Effector CD8-positive, alpha-beta T cell (primary cell): Measurements from ENCODE around the gene PAPPA.

Source experiments
- DNase-seq: peaks from one replicate; lab custom pipeline; 2025; lab: John Stamatoyannopoulos, UW

The PAPPA gene

DNA sequence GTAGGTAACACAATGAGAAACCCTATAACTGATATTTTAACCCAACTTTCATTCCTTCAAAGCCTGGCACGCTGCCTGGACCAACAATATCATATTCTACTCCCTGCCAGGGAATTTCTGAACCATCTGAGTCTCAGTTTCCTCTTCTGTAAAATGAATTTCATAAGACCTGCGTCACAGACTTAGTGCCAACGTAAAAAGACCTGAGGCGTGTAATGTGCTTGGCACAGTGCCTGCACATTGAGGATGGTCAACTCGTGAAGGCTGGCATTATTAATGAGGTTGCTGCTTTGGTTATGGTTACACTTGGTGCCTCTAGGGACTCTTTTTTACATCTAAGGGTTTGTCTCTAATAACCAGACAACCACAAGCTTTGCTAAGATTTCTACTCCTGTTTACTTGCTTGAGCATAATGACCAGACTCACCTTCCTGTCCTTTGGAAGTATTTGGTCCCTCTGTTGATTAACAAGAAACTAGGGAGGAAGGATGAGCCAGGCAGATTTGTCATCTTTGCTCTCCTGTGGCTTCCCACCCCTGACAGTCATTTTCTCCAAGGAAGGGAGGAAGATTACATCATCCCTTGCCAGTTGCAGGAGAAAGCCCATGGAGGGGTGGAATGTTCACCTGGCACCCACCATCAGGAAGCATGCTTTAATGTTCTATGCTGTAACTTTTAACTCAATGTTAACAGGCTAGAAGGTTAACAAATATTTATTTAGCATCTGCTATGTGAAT, 79.0 kb downstream of the PAPPA start:
- DNase-seq = no peak

DNA sequence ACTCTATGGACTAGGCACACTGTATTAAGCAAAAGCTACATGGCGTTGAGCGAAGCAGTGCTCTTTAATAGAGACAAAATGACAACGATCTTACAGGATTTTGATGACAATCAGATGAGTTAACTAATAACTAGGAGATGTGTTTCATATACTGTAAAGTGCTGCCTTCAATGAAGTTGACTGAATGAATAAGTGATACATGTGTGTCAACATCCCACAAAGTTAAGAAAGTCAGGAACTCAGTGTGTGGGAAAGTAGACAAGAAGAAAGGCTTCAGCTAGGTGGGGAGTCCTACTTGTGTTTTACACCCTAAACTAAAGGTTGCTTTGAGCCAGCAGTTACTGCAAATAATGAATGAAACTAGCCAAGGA, 79.6 kb downstream of the PAPPA start:
- DNase-seq = no peak

DNA sequence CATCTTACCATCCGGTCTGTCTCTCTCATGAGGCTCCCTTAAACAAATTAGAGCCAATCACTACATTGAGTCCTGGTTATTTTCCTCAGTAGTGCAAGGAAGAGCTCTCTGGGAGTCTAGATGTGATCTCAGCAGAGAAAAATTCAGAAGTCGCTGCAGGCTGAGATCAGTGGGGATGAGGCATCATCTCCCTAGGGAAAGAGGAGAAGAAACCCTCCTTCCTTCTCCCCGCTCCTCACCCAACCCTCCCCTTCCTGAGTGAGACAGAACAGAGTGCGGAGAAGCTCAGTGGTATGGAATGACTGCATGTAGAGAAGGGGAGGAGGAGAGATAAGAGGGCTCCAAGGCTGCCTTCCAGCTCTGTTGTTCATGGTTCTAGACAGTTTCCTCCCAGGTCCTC, 80.5 kb downstream of the PAPPA start:
- no peak for DNase-seq

DNA sequence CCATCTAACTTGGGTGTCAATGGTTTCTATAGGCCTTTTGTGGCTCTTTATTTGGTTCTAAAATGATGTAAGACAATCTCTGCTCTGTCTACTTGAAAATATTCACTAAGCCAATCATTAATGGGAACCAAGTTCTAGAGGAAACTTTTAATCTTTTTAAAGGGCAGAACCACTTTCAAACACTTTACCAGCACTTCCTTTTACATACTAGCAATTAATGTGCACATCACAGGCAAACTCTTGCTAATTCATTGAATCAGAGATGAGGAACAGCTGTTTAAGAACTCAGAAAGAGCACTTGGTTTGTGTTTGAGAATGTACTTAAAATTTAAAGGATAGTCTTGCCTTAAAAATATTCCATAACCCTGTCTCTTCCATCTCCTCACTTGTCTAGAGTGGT, 83.4 kb downstream of the PAPPA start:
- DNase-seq = no peak

DNA sequence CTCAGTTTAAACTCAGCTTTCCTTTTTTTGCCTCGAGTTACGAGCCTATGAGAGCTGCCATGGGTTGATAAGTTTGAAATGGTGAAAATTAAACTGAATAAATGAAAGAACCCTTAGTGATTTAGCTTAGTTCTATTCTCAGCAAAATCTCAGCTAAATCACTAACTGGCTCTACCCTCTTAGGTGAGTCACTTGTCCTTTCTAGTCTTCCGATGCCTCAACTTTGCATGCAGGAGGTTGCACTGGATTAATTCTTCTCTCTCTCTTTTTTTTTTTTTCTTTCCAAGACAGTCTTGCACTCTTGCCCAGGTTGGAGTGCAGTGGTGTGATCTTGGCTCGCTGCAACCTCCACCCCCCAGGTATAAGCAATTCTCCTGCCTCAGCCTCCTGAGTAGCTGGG, 83.9 kb downstream of the PAPPA start:
- DNase-seq = no peak

DNA sequence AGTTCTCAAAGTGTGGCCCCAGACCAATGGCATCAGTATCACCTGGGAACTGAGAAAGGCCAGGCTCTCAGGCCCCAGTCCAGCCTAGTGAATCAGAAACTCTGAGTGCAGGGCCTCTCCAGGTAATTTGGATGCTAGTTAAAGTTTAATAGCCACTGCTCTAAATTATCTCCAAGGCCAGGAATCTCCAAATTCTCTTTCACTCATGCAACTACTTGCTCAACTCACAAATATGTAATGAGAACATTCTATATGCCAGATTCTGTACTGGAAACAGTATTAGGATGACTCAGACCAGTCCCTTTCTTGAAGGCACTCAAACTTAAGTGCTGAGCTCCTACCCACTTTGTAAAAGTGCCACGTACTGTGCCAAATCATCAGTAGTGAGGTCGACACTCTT, 84.6 kb downstream of the PAPPA start:
- no peak for DNase-seq

DNA sequence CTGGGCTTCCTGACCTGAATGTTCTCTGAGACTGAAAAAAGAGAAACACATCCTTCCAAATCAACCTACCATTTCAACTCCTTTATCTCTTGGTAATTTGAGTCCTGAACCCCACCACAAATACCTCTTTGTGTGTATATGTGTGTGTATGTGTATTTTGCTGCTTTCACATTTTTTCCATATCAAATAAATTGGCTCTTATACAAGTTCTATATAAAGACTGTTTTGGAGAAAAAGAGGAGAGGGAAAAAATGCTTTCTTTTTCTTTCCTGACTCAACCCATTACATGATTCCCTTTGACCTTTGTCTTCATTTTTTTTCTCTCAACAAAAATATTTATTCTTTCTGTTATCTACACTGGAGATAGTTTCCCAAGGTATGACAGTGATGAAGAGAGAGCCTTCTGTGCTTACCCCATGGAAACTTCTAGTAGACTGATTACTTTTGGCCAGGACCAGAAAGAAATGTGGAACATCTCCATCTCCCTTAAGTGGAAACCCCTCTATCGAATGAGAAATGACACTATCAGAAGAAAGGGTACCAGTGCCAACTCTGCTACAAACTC, 85.3 kb downstream of the PAPPA start:
- DNase-seq = no peak

DNA sequence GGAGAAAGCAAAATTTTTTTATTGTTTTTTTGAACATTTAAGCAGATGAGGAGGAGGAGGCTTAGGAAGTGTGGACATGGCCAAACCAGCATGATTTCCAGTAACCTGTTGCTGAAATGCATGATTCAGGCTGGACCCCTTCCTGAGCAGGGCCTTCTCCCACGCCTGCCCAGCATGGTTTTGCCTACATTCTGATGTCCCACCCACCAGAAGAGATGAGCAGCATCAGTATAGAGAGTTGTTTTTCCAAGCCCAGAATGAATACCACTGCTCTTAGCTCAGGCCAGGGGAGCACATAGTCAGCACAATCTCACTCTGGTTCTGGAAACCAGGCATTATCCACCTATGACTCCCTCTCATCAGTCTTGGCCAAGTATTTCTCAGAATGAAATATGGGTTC, 90.1 kb downstream of the PAPPA start:
- no peak for DNase-seq

DNA sequence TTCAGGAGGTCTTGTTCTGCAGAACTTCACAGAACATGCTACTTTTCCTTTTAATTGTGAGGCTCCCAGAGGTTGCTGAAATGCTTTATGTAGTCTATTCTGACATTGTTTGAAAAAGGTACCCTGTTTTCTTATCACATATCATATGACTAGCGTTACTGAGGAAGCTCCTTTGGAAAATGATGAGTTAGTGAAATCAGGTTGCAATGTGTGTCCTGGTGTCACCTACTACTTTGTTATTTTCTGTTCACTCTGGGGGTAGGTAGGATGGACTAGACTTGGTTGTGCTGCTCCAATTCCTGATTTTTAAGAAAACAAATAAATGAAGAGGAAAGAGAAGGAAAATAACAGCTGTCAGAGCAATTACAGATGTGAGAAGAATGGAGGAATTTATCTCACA, 93.7 kb downstream of the PAPPA start:
- no peak for DNase-seq

DNA sequence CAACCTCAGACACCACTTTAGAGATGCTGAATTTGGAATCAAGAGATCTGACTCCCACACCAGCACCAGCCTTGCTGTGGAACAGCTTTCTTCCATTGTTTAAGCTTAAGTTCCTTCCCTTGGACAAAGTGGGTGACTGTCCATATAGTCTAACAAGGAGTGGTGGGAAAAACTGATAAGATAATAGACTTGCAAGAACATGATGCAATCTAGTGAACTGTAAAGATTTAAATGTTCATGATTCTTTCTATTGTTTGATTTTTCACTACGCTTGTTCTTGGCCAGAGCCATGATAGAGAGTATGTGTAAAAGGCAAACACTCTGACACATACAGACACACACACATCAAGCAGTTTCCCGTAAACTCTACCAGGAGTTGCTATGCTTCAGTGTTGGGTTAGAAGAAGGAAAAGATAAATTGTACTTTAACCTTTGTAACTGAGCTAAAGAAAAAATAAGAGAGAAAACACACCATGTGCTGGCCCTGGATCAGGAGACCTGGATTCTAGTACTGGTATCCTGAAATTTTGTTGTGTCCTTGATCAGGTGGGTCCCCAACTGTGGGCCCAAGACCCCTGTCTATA, 94.3 kb downstream of the PAPPA start:
- no peak for DNase-seq

DNA sequence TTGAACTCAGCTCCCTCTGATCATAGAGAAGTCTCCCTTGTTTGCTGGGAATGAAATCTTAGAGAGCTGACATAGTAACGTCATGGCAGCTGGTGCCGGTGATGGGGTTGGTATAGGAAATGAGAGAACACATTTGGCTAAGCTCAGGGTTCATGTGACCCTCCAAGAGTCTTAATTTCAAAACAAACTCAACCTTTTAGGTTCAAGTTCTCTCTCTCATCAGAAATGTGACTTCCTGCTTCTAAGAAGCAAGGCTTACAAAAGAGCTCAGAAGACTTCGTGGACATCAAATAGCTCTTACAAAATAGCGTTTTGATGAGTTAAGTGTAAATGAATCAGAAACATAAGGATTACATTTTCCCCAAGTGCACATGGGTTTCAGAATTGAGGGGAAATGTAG, 97.3 kb downstream of the PAPPA start:
- DNase-seq = no peak

DNA sequence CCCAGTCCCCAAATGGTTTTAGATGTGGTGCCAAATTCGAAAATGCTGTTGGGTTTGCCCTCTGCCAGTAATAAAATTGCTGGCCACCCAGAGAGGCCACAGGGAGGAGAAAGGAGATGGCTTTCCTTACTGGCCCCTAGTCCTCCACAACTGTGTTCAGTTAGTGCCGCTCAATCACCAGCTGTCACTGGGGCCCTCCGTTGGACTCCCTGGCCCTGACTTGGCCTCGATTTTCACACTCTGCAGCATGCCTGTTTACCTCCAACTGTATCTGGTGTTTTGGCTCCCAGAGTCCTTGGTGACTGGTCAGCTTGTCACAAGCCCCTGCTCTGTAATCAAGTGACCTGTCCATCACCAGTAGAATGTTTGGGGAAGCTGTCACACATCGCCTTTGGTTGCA, 97.8 kb downstream of the PAPPA start:
- no peak for DNase-seq

DNA sequence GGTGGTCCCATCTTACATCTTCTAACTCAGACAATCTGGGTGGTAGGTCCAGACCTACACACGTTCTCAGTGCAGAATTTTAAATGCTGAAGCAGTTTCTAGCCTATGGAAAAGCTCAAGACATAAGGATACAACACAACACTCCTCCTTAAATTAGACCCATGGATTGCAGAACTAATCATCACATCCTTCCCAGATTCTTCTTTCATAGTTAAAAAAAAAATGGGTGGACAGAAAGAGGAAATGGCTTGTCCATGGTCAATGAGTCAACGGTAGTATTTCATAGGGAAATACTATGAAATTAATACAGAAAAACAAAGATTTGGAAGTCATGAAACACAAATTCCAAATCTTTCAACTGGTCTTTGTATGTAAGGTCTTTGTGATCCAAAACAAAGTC, 106.9 kb downstream of the PAPPA start:
- no peak for DNase-seq

DNA sequence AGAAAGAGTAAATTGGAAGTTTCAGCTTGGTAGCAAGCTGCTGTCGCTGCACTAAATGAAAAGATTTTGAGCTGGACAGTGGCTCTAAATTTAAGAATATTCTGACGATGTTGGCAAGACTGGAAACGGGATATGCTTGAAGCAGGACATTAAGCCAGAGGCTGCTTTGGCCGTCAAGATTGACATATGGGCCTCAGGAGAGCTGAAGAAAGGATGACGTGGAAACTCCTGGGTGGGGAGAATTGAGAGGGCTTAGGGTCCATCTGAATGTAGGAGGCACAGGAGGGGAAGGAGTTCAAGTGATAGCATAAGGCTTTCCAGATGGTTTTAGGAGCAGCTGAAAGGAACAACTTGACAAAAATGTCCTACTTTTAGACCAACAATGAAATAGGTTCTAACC, 108.9 kb downstream of the PAPPA start:
- DNase-seq = no peak

DNA sequence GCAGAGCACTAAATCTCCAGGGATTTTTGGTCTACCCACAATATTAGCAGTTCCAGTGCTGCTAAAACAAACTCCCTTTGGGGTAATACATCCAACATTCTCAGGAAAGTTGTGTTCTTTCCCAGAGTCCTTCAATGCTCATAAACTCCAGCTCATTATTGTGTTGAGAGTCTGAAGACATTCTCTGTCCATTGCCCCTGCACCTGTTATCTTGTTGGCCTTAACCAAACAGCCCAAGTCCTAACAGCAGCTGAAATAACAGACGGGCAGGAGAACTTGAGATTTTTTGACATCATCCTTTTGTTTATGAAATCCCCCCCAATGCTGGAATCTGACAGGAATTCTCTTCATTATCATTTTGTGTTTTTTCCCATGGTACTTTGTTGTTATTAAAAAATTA, 110.8 kb downstream of the PAPPA start:
- no peak for DNase-seq

DNA sequence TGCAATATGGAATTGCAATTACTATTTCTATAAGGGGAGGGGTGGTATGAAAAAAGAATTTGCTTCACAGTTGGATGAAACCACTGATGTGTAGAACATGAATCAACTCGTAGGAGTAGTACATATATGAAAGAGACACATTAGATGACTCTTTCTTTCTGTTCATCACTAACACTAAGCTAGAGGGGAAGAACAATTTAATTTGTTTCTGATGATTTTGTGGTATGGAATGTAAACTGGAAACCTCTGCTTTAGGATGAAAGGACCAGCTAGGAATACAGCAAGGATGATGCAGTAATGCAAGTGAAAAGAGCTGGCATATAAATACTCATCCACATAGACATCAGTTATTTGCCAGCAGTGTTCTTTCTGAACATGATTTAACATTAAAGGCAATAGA, 113.4 kb downstream of the PAPPA start:
- no peak for DNase-seq

DNA sequence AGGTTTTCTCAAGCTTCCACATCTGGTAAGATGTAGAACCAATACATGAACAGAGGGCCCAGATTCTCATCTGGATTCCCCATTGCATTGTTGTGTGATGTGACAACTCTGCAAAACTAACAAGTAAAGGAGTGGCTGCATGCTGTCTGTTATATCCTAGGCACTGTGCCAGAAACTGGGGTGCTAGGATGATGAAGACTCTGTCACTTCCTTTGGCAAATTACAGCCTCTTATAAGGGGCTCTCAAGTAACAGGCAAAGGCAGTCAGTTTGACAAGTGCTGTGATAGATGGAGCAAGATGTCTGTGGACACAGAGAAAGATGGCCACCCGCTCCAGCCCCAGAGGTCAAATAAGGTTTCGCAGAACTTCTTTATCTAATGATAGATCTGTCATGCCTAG, 115.7 kb downstream of the PAPPA start:
- no peak for DNase-seq

DNA sequence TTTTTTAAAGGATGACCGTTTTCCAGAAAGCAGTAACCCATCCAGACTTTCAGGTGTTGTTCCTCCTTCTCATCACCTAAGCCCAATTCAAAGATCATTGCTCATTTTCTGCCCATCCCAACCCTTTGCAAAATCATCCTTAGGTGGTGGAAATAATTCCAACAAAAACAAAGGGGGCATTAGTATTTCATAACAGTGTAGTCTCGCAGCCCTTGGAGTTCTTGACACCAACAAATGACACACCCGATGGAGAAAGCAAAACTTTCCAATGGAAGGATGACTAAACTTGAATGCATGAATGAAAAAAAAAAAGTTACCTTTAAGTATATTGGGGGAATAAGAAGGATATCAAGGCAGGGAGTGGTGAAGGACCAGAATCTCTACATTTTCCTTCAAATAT, 117.0 kb downstream of the PAPPA start:
- no peak for DNase-seq

DNA sequence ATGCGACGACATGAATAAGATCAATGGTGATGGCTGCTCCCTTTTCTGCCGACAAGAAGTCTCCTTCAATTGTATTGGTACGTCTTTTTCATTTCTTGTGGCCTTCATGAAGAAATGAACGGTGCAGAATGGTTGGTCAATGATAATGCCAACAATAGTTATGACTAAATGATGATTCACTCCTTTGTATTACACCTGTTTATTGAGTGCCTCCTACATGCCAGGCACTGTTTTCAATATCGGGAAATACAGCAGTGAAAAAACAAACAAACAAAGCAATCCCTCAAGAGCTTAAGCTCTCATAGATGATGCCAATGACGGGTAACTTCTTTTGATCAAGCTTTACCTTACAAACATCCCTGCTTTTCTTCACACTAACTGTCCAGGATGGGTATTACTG, 117.7 kb downstream of the PAPPA start:
- DNase-seq = no peak

DNA sequence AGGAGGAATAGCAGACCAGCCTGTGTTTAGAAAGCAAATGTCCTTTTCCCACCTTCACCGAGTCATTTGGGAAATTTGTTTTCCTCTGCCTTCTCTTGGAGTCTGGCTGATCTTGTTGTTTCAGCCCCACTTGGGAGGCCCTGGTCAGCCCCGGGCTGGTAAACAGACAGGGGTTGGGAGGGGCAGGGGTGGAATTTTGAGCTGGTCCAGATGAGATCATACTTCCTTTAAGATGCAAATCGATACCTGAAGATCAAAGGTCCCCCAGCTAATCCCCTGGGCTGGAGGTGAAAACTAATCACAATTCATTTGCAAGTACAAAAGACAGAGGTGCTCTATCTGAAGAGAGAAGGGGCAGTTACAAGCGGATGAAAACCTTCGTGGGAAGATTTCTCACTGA, 118.4 kb downstream of the PAPPA start:
- no peak for DNase-seq

DNA sequence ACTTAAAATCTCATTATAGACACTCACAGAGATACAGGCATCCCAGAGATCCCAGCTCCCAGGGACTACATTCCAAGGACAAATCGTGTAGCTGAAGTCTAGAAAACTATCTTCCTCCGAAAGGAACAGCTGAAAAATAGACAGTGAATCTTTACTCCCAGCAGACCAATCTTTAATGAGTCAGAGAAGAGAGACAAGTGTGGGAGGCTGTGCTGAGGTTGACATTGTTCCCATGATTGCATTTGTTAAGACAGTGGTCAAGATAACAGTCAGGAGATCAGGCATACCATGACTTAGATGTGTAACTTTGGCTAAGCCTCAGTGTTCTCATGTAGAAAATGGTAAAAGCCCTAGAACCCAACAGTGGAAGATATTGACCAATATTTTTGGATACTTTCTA, 120.7 kb downstream of the PAPPA start:
- DNase-seq = no peak

DNA sequence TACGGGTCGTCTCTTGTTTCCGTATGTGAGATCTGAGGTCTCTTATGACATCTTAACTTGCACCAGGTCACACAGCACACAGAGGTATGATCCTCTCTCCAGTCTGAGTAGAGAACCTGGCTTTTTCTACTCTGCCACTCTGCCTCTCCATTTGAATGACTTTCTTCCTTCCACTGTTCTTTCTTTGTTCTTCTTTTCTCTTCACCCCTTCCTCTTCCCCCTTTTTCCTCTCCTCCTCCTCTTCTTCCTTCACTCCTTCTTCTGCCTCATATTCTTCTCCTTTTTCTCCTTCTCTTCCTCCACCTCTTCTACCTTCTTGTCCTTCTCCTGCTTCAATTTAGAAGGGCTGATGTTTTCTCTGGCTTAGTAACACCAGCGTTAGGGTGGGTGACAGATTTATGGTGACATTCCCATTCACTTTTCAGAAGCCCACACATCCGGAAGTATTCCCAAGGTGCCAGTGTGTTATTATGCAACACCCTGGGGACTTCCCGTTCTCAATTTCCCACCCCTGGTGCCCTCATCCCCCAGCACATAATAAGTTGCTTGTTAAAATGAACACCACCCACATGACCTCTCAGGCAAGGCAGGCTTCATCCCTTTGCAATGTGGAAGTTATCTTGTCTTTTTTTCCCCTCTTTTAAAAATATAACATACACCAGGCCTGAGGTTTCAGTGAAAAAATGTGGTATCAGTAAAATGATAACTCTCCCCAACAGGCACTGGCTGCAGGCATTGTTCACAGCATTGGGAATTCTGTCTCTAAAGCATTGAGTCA, 122.0 kb downstream of the PAPPA start:
- DNase-seq = no peak

DNA sequence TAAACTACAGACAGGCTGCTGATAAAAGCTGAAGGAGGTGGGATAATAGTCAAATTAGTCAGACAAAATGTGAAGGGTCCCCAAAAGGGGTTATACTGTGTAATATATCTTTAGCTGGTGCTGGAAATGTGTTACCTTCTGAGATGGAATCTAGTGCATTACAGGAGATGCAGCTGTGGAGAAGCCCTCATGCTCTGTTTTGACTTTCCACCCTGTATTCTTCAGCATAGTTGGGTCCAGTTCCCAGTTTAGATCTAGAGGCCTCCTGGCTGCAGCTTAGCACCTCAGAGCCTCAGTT, 122.6 kb downstream of the PAPPA start:
- DNase-seq = no peak
